ENCODE data around the gene SYT5. TPM values are rescaled to one million over a fixed set of nuclear protein-coding genes. Genes with fewer than 3 reads are reported as not detected.

Gene SYT5
- total and polyA plus RNA-seq, 2 donors (not counting 1 experiment from before 2014, with no cell fraction given): 0.27 to 0.94 TPM

DNA sequence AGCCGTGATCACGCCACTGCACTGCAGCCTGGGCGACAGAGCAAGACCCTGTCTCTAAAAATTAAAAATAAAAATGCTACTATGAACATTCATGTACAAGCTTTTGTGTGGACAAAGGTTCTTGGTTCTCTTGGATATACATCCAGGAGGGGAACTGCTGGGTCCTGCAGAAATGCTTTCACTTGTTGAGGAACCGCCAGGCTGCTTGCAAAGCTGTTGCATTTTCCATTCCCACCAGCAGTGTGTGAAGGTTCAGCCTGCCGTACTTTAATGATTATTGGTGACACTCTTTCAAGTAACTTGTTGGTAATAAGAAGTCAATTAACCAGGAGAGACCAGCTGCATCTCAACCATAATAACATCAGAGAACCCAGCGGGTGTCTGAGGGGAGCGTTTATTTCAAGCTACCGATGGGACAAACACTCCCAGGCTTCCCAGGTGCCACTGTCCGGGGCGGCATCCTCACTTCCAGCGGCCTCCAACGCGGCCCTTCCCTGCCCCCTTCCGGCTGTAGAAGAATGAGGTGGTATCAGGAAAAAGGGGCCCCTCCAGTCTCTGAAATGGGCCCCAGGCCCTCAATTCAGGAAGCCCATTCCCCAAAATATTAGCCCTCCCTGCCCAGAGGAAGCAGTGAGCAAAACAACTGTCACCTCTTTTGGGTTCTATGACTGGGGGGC, 47.5 kb downstream of the SYT5 start:
- Mint-ChIP-seq H3K4me1 (peaks cover 6% of the 10 kb centered on the region), H3K27me3 (peaks cover 35% of the 10 kb centered on the region), H3K9me3 (ENCODE audit: insufficient read depth) (no peaks in the 10 kb centered on the region), H3K4me3 (no peak overlapping the region), H3K27ac (no peak overlapping the region)
- H4K20me1 ChIP-seq (ENCODE audit: control insufficient read depth, insufficient read depth, low read length, poor library complexity, severe bottlenecking): no peaks in the 10 kb centered on the region
- TF ChIP-seq CTCF (IDR thresholded peaks at IDR 0.05): no peak
- TF ChIP-seq EZH2 (IDR thresholded peaks at IDR 0.05; ENCODE audit: borderline replicate concordance, insufficient read depth, low read depth, low read length, poor library complexity, severe bottlenecking): no peak
- no peak overlapping the region for H3K4me2 ChIP-seq (replicated peaks; ENCODE audit: low read depth, low read length, poor library complexity, severe bottlenecking)
- H3K9ac ChIP-seq (ENCODE audit: low read length): no peak overlapping the region
- CTCF ChIA-PET: interaction anchor here (1.8 kb wide), 1 partner anchor 8 kb away, joined by 8 read pairs; no protein-coding TSS in a partner anchor
- 27% methylated on average over 5 of the region's 14 CpGs for WGBS (ENCODE audit: insufficient coverage)
- DNase-seq: no peak
- peaks cover 0 to 4% of the 10 kb centered on the region in 2 donors for H3K4me1 ChIP-seq (ENCODE audit: control insufficient read depth in 2 of 2, insufficient read depth in 2 of 2, low read length in 2 of 2)
- peaks cover 0 to 45% (median 13%) of the 10 kb centered on the region in 4 experiments for H3K27me3 ChIP-seq (replicated peaks in 1 of 4; ENCODE audit: control extremely low read depth in 1 of 4, control insufficient read depth in 3 of 4, insufficient read depth in 4 of 4, low read length in 3 of 4)
- no peak for ATAC-seq (ENCODE audit: low read depth)
- POLR2A ChIA-PET: interaction anchor here (0.6 kb wide), 1 partner anchor 1038 kb away, joined by 5 read pairs; no protein-coding TSS in a partner anchor
- no peak overlapping the region for H3K4me3 ChIP-seq (ENCODE audit: control extremely low read depth in 1 of 5, extremely low read depth in 1 of 5, insufficient read depth in 1 of 5, low read depth in 2 of 5, low read length in 4 of 5)
- no peak overlapping the region for H3K27ac ChIP-seq (ENCODE audit: low read length in 2 of 2)
- H2AFZ ChIP-seq (ENCODE audit: insufficient read depth, low read depth, low read length, poor library complexity, severe bottlenecking): no peak overlapping the region
- H3K79me2 ChIP-seq (ENCODE audit: control insufficient read depth, insufficient read depth, low read length): no peaks in the 10 kb centered on the region
- no peaks in the 10 kb centered on the region for H3K36me3 ChIP-seq (replicated peaks in 1 of 2; ENCODE audit: control extremely low read depth in 1 of 2, control insufficient read depth in 1 of 2, extremely low read depth in 1 of 2, insufficient read depth in 2 of 2, low read length in 1 of 2)
- no peaks in the 10 kb centered on the region for H3K9me3 ChIP-seq (ENCODE audit: control extremely low read depth in 1 of 3, control insufficient read depth in 2 of 3, insufficient read depth in 1 of 3, low read length in 2 of 3)
- intact Hi-C loops (cut with micrococcal nuclease): no loop called here

DNA sequence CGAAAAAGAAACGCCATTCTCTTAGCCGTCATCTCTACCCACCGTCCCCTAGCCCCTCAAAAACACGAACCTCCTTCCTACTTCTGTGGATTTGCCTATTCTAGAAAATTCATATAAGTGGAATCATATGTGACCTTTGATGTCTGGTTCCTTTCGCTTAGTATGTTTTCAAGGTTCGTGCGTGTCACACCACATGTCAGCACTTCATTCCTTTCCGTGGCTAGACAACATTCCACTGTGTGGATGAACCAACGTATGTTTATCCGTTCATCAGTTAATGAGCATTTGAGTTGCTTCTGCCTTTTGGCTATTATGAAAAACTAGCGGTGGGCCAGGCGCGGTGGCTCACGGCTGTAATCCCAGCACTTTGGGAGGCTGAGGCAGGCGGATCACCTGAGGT, 48.7 kb downstream of the SYT5 start:
- intact Hi-C loops (cut with micrococcal nuclease): no loop called here
- Histone ChIP-seq H3K4me2 (replicated peaks; ENCODE audit: low read depth, low read length, poor library complexity, severe bottlenecking) (no peak overlapping the region), H4K20me1 (ENCODE audit: control insufficient read depth, insufficient read depth, low read length, poor library complexity, severe bottlenecking) (no peaks in the 10 kb centered on the region), H3K9ac (ENCODE audit: low read length) (no peak overlapping the region), H3K27me3 (replicated peaks in 1 of 4; ENCODE audit: control extremely low read depth in 1 of 4, control insufficient read depth in 3 of 4, insufficient read depth in 4 of 4, low read length in 3 of 4) (peaks cover 0 to 35% (median 13%) of the 10 kb centered on the region in 4 experiments), H2AFZ (ENCODE audit: insufficient read depth, low read depth, low read length, poor library complexity, severe bottlenecking) (no peak overlapping the region), H3K9me3 (ENCODE audit: control extremely low read depth in 1 of 3, control insufficient read depth in 2 of 3, insufficient read depth in 1 of 3, low read length in 2 of 3) (no peaks in the 10 kb centered on the region), H3K36me3 (replicated peaks in 1 of 2; ENCODE audit: control extremely low read depth in 1 of 2, control insufficient read depth in 1 of 2, extremely low read depth in 1 of 2, insufficient read depth in 2 of 2, low read length in 1 of 2) (no peaks in the 10 kb centered on the region), H3K4me1 (ENCODE audit: control insufficient read depth in 2 of 2, insufficient read depth in 2 of 2, low read length in 2 of 2) (peaks cover 0 to 4% of the 10 kb centered on the region in 2 donors), H3K79me2 (ENCODE audit: control insufficient read depth, insufficient read depth, low read length) (no peaks in the 10 kb centered on the region), H3K27ac (ENCODE audit: low read length in 2 of 2) (no peak overlapping the region), H3K4me3 (ENCODE audit: control extremely low read depth in 1 of 5, extremely low read depth in 1 of 5, insufficient read depth in 1 of 5, low read depth in 2 of 5, low read length in 4 of 5) (no peak overlapping the region)
- peaks cover 46% of the 10 kb centered on the region for H3K27me3 Mint-ChIP-seq
- TF ChIP-seq CTCF (IDR thresholded peaks at IDR 0.05) (no peak), EZH2 (IDR thresholded peaks at IDR 0.05; ENCODE audit: borderline replicate concordance, insufficient read depth, low read depth, low read length, poor library complexity, severe bottlenecking) (no peak)
- WGBS (ENCODE audit: insufficient coverage): 91% methylated on average over 12 of the region's 16 CpGs
- DNase-seq (no peak), ATAC-seq (ENCODE audit: low read depth) (no peak)
- H3K9me3 Mint-ChIP-seq (ENCODE audit: insufficient read depth): no peaks in the 10 kb centered on the region
- ChIA-PET CTCF (interaction anchor here (1.4 kb wide), 1 partner anchor 10 kb away, joined by 3 read pairs; no protein-coding TSS in a partner anchor), POLR2A (interaction anchor here (0.7 kb wide), 1 partner anchor 247 kb away, joined by 6 read pairs; no protein-coding TSS in a partner anchor)
- H3K4me1 Mint-ChIP-seq: peaks cover 6% of the 10 kb centered on the region
- H3K4me3 Mint-ChIP-seq: no peak overlapping the region
- H3K27ac Mint-ChIP-seq: no peak overlapping the region

All from B cell (primary cell).